ENCODE measurements around the gene RMRP. TPM values are rescaled to one million over a fixed set of nuclear protein-coding genes. Genes with fewer than 3 reads are reported as not detected.

RMRP gene
- total and polyA plus RNA-seq, 12 donors: 14.9 to 14,997 (median 5,571) TPM

DNA sequence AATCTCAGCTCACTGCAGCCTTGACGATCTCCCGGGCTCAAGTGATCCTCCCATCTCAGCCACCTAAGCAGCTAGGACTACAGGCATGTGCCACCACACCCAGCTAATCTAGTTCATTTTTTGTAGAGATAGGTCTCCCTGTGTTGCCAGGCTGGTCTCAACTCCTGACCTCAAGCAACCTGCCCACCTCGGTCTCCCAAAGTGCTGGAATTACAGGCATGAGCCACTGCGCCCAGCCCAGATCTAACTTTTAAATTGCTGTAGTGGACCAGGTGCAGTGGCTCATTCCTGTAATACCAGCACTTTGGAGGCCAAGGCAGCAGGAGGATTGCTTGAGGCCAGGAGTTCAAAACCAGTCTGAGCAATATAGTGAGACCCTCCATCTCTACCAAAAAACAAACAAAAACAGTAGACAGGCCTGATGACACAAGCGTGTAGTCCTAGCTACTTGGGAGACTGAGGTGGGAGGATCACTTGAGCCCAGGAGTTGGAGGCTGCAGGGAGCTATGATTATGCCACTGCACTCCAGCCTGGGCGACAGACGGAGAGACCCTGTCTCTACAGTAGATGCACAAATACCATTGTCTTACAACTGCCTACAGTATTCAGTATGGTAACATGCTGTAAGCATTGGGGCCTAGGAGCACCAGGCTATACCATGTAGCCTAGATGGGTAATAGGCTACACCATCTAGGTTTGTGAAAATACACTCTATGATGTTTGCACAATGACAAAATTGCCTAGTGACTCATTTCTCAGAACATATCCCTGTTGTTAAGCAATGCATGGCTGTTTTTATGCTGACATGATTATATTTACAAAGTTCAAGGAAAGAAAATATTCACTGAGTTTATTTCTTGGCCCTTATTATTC lies 5.6 kb downstream of the RMRP start:
- no peaks in the 10 kb centered on the region for H3K9me3 ChIP-seq
- no peaks in the 10 kb centered on the region for H3K36me3 ChIP-seq
- 82 to 85% methylated on average over 7 of the region's 7 CpGs for WGBS, 2 donors
- no peak for ATAC-seq
- peaks cover 0 to 57% (median 8%) of the 10 kb centered on the region in 9 donors for H3K4me1 ChIP-seq
- intact Hi-C loops (cut with DNase I): loop anchor here in 5 of 10 donors (5.0 to 10.0 kb wide), 5 partner anchors 45 to 253 kb away; partner anchors contain the start of genes HINT2 (in 2 of the 5), SPAG8 (in 2 of the 5), CREB3 (in 1 of the 5) and HRCT1 (in 1 of the 5)
- TF ChIP-seq, protein P1, sequence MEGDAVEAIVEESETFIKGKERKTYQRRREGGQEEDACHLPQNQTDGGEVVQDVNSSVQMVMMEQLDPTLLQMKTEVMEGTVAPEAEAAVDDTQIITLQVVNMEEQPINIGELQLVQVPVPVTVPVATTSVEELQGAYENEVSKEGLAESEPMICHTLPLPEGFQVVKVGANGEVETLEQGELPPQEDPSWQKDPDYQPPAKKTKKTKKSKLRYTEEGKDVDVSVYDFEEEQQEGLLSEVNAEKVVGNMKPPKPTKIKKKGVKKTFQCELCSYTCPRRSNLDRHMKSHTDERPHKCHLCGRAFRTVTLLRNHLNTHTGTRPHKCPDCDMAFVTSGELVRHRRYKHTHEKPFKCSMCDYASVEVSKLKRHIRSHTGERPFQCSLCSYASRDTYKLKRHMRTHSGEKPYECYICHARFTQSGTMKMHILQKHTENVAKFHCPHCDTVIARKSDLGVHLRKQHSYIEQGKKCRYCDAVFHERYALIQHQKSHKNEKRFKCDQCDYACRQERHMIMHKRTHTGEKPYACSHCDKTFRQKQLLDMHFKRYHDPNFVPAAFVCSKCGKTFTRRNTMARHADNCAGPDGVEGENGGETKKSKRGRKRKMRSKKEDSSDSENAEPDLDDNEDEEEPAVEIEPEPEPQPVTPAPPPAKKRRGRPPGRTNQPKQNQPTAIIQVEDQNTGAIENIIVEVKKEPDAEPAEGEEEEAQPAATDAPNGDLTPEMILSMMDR (IDR thresholded peaks at IDR 0.05): no peak
- no peaks in the 10 kb centered on the region for H3K27me3 ChIP-seq
- DNase-seq: no peak
- peak overlapping the region in 1 of 10 donors; percentile 59 for H3K27ac ChIP-seq
- H3K4me3 ChIP-seq: no peak overlapping the region

DNA sequence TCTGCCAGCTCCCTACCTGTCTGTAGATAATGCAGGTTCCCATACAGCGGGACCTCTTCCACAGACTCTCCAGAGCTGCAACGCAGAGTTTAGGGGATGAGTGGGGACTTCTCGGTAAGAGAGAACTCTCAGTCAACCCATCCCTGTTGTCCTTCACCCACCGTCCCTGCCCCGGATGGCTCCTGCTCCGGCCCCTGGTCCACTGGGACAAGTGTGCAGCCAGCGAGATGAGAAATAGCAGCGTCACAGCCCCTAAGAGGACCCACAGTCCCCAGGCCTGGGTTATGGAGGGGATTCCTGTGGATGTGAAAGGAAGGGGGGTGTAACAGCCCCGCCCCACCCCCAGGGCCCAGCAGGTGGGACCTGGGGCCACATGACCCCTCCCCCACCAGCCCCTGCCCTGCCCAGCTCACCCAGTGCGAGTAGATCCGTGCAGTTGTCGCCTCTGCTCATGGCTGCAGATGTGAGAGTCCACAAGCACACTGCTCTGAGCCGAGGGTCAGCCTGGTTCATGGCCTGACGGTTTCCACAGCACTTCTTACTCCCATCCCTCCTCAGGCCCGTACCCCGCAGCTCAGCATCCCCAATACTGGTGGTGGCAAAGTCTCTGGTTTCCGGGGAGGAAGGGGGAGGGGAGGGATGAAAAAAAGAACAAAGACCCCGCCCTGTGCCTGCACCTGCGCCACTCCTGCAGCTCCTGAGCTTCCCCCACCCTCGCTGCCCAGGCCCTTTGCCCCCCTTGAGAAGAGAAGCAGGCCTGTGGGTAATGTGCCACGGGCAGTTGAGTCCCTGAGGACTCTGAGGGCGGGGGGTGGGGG lies 7.3 kb downstream of the RMRP start, which contains the start of gene SIT1:
SIT1 (minus strand) TSS at position 591 of the 818 bp plus-strand sequence; CDS start at position 513, 78 bp downstream.
- peak within 1 kb of the TSS in 3 of 10 donors; percentile 5 to 50 (median 20) for H3K4me3 ChIP-seq
- peaks cover 0 to 63% (median 12%) of the 10 kb centered on the region in 9 donors for H3K4me1 ChIP-seq
- TF ChIP-seq, protein P1 (IDR thresholded peaks at IDR 0.05): no peak
- 67% methylated on average over 22 of the region's 22 CpGs for WGBS, 2 donors
- no peaks in the 10 kb centered on the region for H3K9me3 ChIP-seq
- H3K27ac ChIP-seq: peak within 1 kb of the TSS in 5 of 10 donors; percentile 10 to 85 (median 50)
- no peak for DNase-seq
- intact Hi-C loops (cut with DNase I): loop anchor here in 5 of 10 donors (5.0 to 10.0 kb wide), 5 partner anchors 46 to 254 kb away; partner anchors contain the start of genes HINT2 (in 2 of the 5), SPAG8 (in 2 of the 5), CREB3 (in 1 of the 5) and HRCT1 (in 1 of the 5)
- no peaks in the 10 kb centered on the region for H3K27me3 ChIP-seq
- no peak for ATAC-seq
- no peaks in the 10 kb centered on the region for H3K36me3 ChIP-seq

DNA sequence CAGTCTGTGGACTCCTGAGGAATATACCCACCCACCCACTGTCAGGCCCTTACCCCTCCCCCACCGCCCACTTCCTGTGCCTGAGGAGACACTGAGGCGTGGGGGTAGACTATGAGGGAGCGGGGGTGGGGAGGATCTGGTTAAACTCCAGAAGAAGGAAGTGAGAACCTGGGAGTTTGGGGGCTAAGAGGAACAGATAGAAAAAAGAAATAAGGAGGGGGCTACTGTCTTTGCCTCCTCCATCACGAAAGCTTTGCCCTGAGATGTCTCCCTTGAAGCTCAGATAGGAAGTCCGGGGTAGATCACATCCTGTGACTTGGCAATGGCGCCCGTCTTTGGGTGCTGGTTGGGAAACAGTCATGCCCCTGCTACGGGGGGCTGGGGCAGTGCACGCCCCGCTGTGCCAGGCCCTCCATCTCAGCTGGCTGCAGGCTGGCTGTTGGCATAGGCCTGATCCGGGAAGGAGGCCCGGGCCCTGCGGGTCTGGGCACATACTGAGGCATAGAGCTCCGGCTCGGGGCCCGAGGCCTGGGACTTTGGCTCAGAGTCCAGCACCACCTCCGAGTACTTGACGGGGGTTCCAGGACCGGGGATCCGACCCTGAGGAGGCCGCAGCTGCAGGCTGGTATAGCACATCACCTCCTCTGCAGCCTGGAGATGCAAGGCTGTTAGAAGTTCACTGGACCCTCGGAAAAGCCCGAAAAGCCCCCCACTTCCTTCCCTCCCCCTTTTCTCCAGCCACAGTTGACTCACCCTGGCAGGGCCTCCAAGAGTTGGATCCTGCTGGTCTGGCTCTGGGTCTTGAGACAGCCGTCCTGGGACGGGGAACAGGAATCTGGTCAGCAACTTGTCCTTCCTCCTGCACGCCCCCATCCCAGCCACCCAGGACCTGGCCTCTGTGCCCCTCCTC lies 8.1 kb downstream of the RMRP start:
- ATAC-seq (no peak), DNase-seq (no peak)
- no peaks in the 10 kb centered on the region for H3K36me3 ChIP-seq
- peak overlapping the region in 5 of 10 donors; percentile 10 to 85 (median 50) for H3K27ac ChIP-seq
- intact Hi-C loops (cut with DNase I): loop anchor here (5.0 to 10.0 kb wide), 10 partner anchors 42 to 255 kb away; partner anchors contain the start of genes TESK1 (in 4 of the 10), HINT2 (in 2 of the 10), SPAG8 (in 2 of the 10) and CREB3 (in 1 of the 10)
- WGBS, 2 donors: 74 to 85% methylated on average over 26 of the region's 26 CpGs
- peak overlapping the region in 3 of 10 donors; percentile 5 to 50 (median 20) for H3K4me3 ChIP-seq
- H3K27me3 ChIP-seq: no peaks in the 10 kb centered on the region
- peaks cover 0 to 72% (median 12%) of the 10 kb centered on the region in 9 donors for H3K4me1 ChIP-seq
- TF ChIP-seq, protein P1 (IDR thresholded peaks at IDR 0.05): no peak
- no peaks in the 10 kb centered on the region for H3K9me3 ChIP-seq
